Activated effector memory CD4-positive, alpha-beta T cell treated with anti-CD3 and anti-CD28 coated beads, Interleukin-2, amount 50 U/mL, for 16 hours (primary cell): Measurements from ENCODE around the gene CYP1A2.

ENCODE experiments used
- DNase-seq: peaks from one replicate; pipeline ENCODE4 v3.0.0-alpha.2; 2020

The CYP1A2 gene

GRCh38 chr15:74742422-74742821 lies 6.2 kb upstream of the CYP1A2 start:
- no peak for DNase-seq

DNA sequence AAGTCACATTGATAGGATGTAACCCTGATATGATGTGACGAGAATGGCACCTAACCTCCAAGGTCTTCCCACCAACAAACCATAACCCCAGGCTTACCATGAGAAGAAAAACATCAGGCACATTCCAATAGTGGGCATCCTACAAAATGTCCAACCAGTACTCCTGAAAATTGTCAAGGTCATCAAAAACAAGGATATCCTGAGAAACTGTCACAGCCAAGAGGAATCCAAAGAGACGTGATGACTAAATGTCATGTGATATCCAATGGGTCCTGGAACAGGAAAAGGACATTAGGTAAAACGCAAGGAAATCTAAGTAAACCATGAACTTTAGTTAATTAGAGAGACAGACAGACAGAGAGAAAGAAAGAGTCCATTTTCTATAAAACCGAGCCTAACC lies 2.3 kb upstream of the CYP1A2 start:
- no peak for DNase-seq

- DNase-seq = no peak
Observed at GRCh38 chr15:74749832-74750231, 1.2 kb downstream of the CYP1A2 start.

- DNase-seq = no peak
Observed at GRCh38 chr15:74750751-74751150, 2.1 kb downstream of the CYP1A2 start.

GRCh38 chr15:74752011-74752410 lies 3.4 kb downstream of the CYP1A2 start:
- DNase-seq = no peak

DNA sequence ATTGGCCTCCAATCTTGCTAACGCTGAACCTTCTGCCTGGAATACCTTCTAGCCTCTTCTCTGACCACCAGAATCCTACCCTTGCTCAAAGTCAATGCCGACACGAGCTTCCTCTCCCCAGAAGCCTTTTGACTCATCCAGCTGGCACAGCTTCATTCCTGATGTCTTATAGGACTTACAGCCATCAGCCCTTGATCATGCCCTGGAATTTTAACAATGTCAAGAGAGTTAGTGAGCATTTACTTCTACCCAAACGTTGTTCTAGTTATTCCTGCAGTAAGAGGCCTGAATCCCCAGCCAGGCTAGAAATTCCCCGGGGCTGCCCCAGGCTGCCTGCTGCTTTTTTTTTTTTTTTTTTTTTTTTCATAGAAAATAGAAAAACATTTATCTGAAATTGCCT lies 3.9 kb downstream of the CYP1A2 start:
- DNase-seq = no peak

DNA sequence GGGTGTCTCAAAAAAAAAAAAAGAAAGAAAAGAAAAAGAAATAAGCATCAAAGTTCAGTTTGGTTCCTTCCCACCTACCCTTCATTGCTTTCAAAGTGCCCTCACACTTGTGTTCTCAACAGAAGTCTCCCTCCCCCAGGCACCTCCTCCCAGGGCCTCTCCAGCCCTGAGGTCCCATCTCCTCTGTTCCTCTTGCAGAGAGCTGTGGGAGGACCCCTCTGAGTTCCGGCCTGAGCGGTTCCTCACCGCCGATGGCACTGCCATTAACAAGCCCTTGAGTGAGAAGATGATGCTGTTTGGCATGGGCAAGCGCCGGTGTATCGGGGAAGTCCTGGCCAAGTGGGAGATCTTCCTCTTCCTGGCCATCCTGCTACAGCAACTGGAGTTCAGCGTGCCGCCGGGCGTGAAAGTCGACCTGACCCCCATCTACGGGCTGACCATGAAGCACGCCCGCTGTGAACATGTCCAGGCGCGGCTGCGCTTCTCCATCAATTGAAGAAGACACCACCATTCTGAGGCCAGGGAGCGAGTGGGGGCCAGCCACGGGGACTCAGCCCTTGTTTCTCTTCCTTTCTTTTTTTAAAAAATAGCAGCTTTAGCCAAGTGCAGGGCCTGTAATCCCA lies 6.1 kb downstream of the CYP1A2 start:
- no peak for DNase-seq

- DNase-seq = no peak
Observed at GRCh38 chr15:74758736-74759135, 10.1 kb downstream of the CYP1A2 start.

GRCh38 chr15:74762791-74763150 lies 14.1 kb downstream of the CYP1A2 start:
- DNase-seq = no peak

GRCh38 chr15:74763416-74763815 lies 14.8 kb downstream of the CYP1A2 start:
- DNase-seq = no peak

DNA sequence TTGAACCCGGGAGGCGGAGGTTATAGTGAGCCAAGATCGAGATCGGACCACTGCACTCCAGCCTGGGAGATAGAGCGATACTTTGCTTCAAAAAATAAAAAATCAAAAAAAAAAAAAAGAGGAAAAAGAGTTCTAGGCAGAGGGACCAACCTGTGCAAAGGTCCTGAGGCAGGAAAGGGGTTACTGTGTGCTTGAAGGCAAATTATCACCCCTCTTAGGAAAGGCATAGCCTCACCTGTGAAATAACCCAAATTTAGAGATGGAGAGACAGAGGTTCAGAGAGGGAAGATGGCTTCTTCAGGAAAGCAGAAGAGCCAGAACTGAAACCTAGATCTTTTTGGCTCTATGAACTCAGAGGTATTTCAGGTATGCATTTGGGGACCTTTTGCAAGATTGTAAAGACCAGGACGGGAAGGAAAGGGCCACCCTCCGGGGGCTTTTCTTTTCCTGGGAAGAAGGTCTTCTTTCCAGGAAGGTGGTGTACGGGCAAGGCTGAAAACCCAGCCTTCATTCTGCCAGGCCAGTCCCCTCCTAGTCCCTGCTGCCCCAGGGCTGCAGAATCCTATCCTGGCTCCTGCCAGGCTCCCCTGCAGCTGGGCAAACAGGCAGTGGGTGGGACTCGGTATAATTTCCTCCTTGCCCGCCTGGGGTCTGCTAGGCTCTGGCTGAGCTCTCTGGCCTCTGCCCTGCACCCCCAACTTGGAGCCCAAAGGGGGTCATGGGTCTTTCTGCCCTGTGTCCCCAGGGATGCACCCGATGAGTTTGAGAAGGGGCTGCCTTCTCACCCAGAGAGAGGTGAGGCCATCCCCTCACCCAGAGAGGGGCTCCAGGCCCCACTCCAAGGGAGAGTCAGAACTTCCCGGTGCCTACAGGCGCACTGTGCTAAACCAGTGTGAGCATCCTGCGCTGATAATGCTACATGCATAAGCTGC lies 18.8 kb downstream of the CYP1A2 start:
- no peak for DNase-seq

DNA sequence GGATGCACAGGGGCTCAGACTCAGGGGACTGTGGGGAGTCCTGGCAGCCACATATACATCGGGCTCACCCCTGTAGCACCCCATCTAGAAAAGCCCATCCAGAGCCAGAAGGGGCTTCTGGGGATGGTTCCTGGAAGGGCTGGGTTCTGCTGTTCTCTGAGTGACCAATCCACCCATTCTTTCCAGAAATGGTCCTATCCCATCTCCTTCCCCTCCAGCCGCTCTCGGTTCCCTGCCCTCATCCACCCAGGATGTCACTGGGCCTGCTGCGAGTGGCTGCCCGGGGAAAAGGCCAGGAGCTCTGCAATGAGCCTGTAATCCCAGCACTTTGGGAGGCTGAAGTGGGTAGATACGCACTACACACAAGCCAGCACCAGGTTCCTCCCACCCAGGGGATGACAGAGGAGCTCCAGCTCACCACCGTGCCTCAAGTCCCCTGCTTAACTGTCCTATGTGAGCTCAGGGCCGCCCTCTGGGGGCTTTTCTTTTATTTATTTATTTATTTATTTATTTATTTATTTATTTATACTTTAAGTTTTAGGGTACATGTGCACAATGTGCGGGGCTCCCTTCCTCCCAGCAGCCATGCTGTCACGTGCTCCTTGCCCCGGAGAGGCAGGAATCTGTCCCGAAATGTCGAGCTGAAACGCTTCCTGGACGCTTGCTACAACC lies 19.6 kb downstream of the CYP1A2 start:
- no peak for DNase-seq

DNA sequence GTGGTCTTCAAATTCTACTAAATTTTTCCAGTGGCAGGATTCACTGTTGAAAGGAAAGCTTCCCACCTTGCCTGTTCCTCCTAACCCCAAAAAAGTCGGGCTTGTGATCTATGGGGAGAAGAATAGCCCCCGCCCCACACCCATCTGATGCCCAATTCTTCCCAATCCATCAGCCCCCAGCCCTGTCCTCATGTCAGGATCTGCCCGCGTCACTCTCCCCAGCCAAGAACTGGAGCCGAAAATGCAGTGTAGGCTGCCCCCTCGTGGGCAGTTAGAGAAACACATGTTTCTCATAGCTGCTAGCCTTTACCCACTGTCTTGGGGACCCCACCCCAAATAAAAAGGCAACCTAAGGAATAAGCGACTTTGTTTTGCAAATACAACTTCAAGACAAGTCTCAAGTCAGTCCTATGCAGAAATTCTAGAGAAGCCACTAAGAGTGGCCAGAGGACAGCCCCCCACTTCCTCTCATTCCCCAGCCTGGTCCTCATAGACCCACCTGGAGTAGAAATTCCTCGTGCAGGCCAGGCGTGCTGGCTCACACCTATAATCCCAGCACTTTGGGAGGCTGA lies 20.2 kb downstream of the CYP1A2 start:
- DNase-seq = peak; percentile 86

GRCh38 chr15:74769463-74770025 lies 20.9 kb downstream of the CYP1A2 start:
- DNase-seq = no peak

GRCh38 chr15:74770211-74770903 lies 21.7 kb downstream of the CYP1A2 start:
- DNase-seq = no peak

DNA sequence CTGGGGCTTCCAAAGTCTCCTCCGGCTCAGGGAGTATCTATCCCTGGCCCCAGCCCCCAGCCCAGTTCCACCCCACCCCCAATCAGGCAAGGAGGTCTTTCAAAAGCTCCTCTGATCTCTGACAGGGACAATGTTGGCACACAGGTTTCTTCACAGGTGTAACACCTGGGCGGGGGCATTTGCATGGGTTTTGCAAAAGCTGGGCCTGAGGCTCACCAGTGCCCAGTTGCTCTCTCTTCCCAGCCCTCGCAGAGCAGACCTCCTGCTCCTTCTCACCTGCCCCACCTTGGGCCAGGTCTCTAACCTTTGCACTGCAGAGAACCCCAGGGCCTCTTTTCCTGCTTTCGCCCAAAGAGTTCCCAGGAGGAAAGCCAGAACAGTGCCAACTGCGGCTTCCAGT lies 24.7 kb downstream of the CYP1A2 start:
- DNase-seq = no peak

DNA sequence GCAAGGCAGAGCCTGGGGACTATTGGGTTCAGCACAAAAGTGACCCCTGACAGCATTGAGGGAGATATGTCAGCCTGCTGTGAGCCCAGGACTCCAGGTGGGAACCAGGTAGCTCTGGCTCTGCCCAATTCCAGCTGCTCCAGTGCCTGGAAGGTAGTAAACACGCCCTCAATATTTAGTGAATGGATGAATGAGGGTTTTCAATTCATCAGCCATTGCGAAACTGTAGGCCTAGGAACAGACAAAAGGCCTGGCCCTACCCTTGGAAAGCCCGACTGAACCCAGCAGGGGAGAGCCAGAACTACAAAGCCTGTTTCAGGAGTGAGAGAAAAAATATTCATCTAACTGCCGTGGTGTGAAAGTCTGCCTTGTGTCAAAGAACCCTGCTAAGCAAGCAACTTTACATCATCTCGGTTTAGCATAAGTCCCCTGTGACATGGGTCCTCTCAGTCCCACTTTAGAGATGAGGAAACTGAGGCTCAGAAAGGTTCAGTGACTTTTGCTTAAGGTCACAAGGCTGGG lies 25.1 kb downstream of the CYP1A2 start:
- DNase-seq = no peak

- no peak for DNase-seq
Observed at GRCh38 chr15:74775132-74775562, 26.5 kb downstream of the CYP1A2 start.

- no peak for DNase-seq
Observed at GRCh38 chr15:74775894-74776293, 27.2 kb downstream of the CYP1A2 start.

DNA sequence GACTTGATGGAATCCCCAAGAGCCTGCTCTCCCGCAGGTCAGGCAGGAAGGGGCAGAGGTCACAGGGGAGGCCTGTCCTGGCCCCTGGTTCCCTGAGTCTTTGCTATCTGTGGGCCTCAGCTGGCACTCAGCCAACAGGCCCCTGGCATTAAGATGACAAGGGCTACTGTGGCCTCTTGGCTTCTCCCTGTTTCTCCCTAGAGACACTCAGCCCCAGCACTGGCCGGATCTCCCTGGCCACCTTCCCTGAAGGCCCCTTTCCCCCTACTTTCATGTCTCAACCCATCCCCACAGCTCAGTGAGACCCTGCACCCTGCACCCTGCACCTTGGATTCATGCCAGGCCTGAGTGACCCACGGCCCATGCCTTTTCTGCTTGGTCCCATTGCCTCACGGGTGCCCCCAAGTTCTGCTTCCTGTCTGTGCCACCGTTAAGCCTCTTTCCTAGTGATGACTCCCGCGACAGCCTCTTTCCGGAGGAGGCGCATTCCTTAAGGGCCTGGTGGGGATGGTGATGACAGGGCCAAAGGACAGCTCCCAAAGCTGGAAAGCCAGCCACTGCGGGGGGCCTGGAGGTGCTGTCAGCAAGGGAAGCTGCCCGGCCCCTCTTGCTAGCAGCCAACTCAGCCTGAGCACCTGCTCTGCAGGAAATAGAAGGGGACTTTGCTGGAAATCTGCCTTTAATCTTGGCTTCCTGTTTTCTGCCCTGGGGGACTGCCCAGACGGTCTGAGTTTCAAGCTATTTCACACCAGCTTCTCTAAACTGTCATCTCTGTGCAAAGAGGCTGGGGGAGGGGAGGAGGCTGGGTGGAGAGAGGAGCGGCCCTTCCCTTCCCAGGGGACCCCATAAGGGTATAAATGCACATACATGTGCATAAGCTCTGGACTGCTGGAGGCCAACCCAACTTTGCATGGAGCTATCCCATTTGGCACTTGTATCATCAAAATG lies 28.4 kb downstream of the CYP1A2 start:
- peak; percentile 84 for DNase-seq
